Effector memory CD4-positive, alpha-beta T cell (primary cell): ENCODE data around the gene ACSL3.
"Not testable (repeated sequence)": the region's sequence is repeated elsewhere in the genome, so short reads cannot be mapped to it uniquely, and the experiment has no call there.

Source experiments
- DNase-seq, 3 donors: peaks; one replicate each; pipeline ENCODE4 v3.0.0-alpha.2; 2020
- H3K27ac ChIP-seq: 2 replicates; pipeline ENCODE4 v1.7.0; 2013; ENCODE audit warnings: mild to moderate bottlenecking, low read length, moderate library complexity; ENCODE audit not compliant: insufficient read depth, poor library complexity, severe bottlenecking
- H3K27me3 ChIP-seq: replicated peaks from 2 replicates; pipeline ENCODE4 v1.7.0; 2013; ENCODE audit warnings: mild to moderate bottlenecking, low read length; ENCODE audit not compliant: insufficient read depth, control insufficient read depth, poor library complexity, severe bottlenecking
- H3K36me3 ChIP-seq: 2 replicates; pipeline ENCODE4 v1.7.0; 2013; ENCODE audit warnings: mild to moderate bottlenecking, low read length, moderate library complexity; ENCODE audit not compliant: control insufficient read depth, insufficient read depth
- H3K4me1 ChIP-seq: 2 replicates; pipeline ENCODE4 v1.7.0; 2013; ENCODE audit warnings: low read length, mild to moderate bottlenecking; ENCODE audit not compliant: control insufficient read depth, insufficient read depth, poor library complexity, severe bottlenecking
- H3K4me3 ChIP-seq: 2 replicates; pipeline ENCODE4 v1.7.0; 2013; ENCODE audit warnings: low read length, low read depth, mild to moderate bottlenecking; ENCODE audit not compliant: insufficient read depth, poor library complexity, severe bottlenecking
- H3K9me3 ChIP-seq: 2 replicates; pipeline ENCODE4 v1.7.0; 2013; ENCODE audit warnings: mild to moderate bottlenecking, low read length, moderate library complexity; ENCODE audit not compliant: control insufficient read depth

ACSL3 gene

GRCh38 chr2:222982010-222982908, 121.4 kb downstream of the ACSL3 start:
- Histone ChIP-seq H3K27me3 (no peaks in the 10 kb centered on the region), H3K4me3 (no peak overlapping the region), H3K9me3 (no peaks in the 10 kb centered on the region), H3K4me1 (no peaks in the 10 kb centered on the region), H3K27ac (no peak overlapping the region), H3K36me3 (no peaks in the 10 kb centered on the region)
- DNase-seq, result no peak

GRCh38 chr2:222982909-222983265, 122.1 kb downstream of the ACSL3 start:
- no peak overlapping the region for H3K4me3 ChIP-seq
- H3K36me3 ChIP-seq, result no peaks in the 10 kb centered on the region
- H3K27ac ChIP-seq, result no peak overlapping the region
- H3K9me3 ChIP-seq, result no peaks in the 10 kb centered on the region
- H3K27me3 ChIP-seq, result no peaks in the 10 kb centered on the region
- no peaks in the 10 kb centered on the region for H3K4me1 ChIP-seq
- DNase-seq, result no peak

- H3K27ac ChIP-seq, result no peak overlapping the region
- no peaks in the 10 kb centered on the region for H3K4me1 ChIP-seq
- no peaks in the 10 kb centered on the region for H3K27me3 ChIP-seq
- H3K4me3 ChIP-seq, result no peak overlapping the region
- DNase-seq, result no peak
- H3K9me3 ChIP-seq, result no peaks in the 10 kb centered on the region
- H3K36me3 ChIP-seq, result no peaks in the 10 kb centered on the region
These were observed 124.1 kb downstream of the ACSL3 start for GRCh38 chr2:222984908-222985307.

GRCh38 chr2:222989431-222989830, 128.6 kb downstream of the ACSL3 start:
- no peaks in the 10 kb centered on the region for H3K4me1 ChIP-seq

GRCh38 chr2:222990206-222990605, 129.4 kb downstream of the ACSL3 start:
- not testable (repeated sequence) for DNase-seq, H3K9me3 ChIP-seq, H3K27me3 ChIP-seq, H3K27ac ChIP-seq, H3K36me3 ChIP-seq, H3K4me3 ChIP-seq, H3K4me1 ChIP-seq

More at GRCh38 chr2:222989431-222989830, 128.6 kb downstream of the ACSL3 start:
- Histone ChIP-seq H3K9me3 (no peaks in the 10 kb centered on the region), H3K36me3 (no peaks in the 10 kb centered on the region), H3K4me3 (no peak overlapping the region), H3K27ac (no peak overlapping the region), H3K27me3 (no peaks in the 10 kb centered on the region)
- no peak for DNase-seq

- no peak for DNase-seq
- Histone ChIP-seq H3K36me3 (no peaks in the 10 kb centered on the region), H3K4me3 (no peak overlapping the region), H3K4me1 (no peaks in the 10 kb centered on the region), H3K9me3 (no peaks in the 10 kb centered on the region), H3K27me3 (no peaks in the 10 kb centered on the region), H3K27ac (no peak overlapping the region)
These were observed 131.3 kb downstream of the ACSL3 start for GRCh38 chr2:222992137-222992536.
